HG02870 (cell line): ENCODE data around the gene CDK10.
A peak's percentile ranks its signal among the peaks of the same experiment; 100 is the strongest.

Source experiments
- ATAC-seq: cut with Tn5 transposase; IDR thresholded peaks from one replicate; pipeline ENCODE4 v1.9.1; 2021; ENCODE audit warnings: mild to moderate bottlenecking, moderate library complexity; ENCODE audit not compliant: unreplicated experiment

Gene CDK10

GRCh38 chr16:89710709-89711564 is 24.4 kb downstream of the CDK10 start:
- no peak for ATAC-seq

GRCh38 chr16:89711601-89712273 is 25.2 kb downstream of the CDK10 start:
- ATAC-seq, result no peak

GRCh38 chr16:89712274-89712781 is 25.8 kb downstream of the CDK10 start:
- no peak for ATAC-seq

GRCh38 chr16:89716493-89716892 is 30.0 kb downstream of the CDK10 start:
- ATAC-seq, result no peak

- no peak for ATAC-seq
Observed at GRCh38 chr16:89716916-89717687, 30.6 kb downstream of the CDK10 start.

GRCh38 chr16:89717688-89718505 is 31.4 kb downstream of the CDK10 start:
- no peak for ATAC-seq

- ATAC-seq, result peak; percentile 8
Observed at GRCh38 chr16:89720551-89720812, 34.0 kb downstream of the CDK10 start.

GRCh38 chr16:89720813-89721545 is 34.5 kb downstream of the CDK10 start, which contains the start of the genes VPS9D1 and ZNF276:
TSS of gene VPS9D1 (minus strand) at chr16:89720898. CDS start at chr16:89720861, 37 bp downstream.
TSS of gene ZNF276 (plus strand) at chr16:89721537. CDS start at chr16:89721641, 104 bp downstream.
- peak; percentile 52 for ATAC-seq

GRCh38 chr16:89721546-89722391 is 35.3 kb downstream of the CDK10 start:
- peak; percentile 20 for ATAC-seq

- peak; percentile 12 for ATAC-seq
Observed at GRCh38 chr16:89722392-89723278, 36.1 kb downstream of the CDK10 start.

GRCh38 chr16:89723279-89724250 is 37.1 kb downstream of the CDK10 start:
- no peak for ATAC-seq

- ATAC-seq, result no peak
Observed at GRCh38 chr16:89727406-89728120, 41.1 kb downstream of the CDK10 start.

GRCh38 chr16:89729293-89729692 is 42.8 kb downstream of the CDK10 start:
- no peak for ATAC-seq

- no peak for ATAC-seq
Observed at GRCh38 chr16:89729863-89730593, 43.5 kb downstream of the CDK10 start.

GRCh38 chr16:89730610-89731234 is 44.2 kb downstream of the CDK10 start:
- no peak for ATAC-seq
